ENCODE measurements around the gene CCDC3. TPM values are rescaled to one million over a fixed set of nuclear protein-coding genes. Genes with fewer than 3 reads are reported as not detected.

Gene CCDC3
- total and polyA plus RNA-seq, 8 donors: 0.60 to 4.7 (median 2.2) TPM

DNA sequence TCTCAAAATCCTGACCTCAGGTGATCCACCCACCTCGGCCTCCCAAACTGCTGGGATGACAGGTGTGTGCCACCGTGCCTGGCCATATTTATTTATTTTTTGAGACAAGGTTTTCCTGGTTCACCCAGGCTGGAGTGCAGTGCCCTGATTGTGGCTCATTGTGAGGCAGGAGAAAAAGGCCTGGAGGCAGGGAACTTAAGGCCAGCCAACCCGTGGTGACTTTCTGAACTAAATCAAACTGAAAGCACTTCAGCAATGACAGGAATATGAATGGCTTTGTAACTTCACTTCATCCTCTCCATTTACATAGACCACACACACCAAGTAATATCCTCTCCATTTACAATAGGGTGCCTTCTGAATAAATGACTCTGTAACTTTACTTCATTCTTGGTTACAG lies 124.4 kb downstream of the CCDC3 start:
- DNase-seq (no peak), ATAC-seq (no peak), FAIRE-seq (no peak)
- no peaks in the 10 kb centered on the region for H3K9me3 ChIP-seq
- no peak for TF ChIP-seq CTCF (IDR thresholded peaks at IDR 0.05)
- H3K4me3 ChIP-seq: no peak overlapping the region
- H3K36me3 ChIP-seq: no peaks in the 10 kb centered on the region
- intact Hi-C loops (cut with DNase I): no loop called here
- H3K27me3 ChIP-seq: no peaks in the 10 kb centered on the region
- H3K27ac ChIP-seq: no peak overlapping the region
- 74 to 88% methylated on average over 3 of the region's 3 CpGs for WGBS, 2 donors
- H3K4me1 ChIP-seq: no peaks in the 10 kb centered on the region

DNA sequence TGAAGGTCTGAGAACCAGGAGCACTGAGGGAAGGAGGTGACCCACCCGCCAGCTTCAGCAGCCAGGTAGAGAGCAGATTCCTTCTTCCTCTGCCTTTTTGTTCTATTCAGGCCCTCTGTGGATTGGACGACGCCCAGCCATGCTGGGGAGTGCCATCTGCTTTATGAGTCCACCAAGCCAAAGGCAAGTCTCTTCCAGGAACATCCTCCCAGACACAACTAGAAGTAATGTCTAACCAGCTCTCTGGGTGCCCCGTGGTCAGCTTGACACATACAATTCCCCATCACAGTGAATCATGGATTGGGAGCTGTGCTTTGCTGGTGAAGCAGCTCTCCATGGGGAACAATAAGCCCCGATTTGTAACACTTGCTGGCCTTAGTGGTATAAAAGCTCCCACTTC lies 125.2 kb downstream of the CCDC3 start:
- Histone ChIP-seq H3K4me1 (no peaks in the 10 kb centered on the region), H3K27ac (no peak overlapping the region), H3K27me3 (no peaks in the 10 kb centered on the region), H3K4me3 (no peak overlapping the region), H3K9me3 (no peaks in the 10 kb centered on the region), H3K36me3 (no peaks in the 10 kb centered on the region)
- FAIRE-seq (no peak), DNase-seq (no peak), ATAC-seq (no peak)
- 92 to 97% methylated on average over 5 of the region's 5 CpGs for WGBS, 2 donors
- intact Hi-C loops (cut with DNase I): no loop called here
- TF ChIP-seq CTCF (IDR thresholded peaks at IDR 0.05): no peak

DNA sequence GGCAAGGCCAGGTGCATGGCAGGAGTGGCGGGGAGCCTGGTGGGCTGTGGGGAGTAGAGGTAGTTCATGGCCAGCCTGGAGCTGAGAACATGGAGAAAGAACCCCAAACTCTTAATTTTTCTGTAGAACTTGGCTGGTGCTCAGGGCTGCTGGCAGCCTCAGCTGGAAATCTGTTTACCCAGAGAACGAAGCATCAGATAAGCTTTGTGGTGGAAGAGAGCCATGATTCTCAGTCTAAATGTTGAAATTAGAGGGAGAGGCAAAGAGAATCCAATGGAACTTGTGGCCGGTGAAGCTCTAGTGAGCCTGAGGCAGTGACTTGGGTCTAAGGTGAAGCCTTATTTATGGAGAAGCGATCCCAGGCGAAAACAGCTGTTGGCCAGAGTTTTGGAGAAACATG lies 126.4 kb downstream of the CCDC3 start:
- DNase-seq (peak in 1 of 6 donors; percentile 19), FAIRE-seq (no peak), ATAC-seq (peak; percentile 43 to 84 (median 64))
- intact Hi-C loops (cut with DNase I): no loop called here
- no peaks in the 10 kb centered on the region for H3K9me3 ChIP-seq
- no peak for TF ChIP-seq CTCF (IDR thresholded peaks at IDR 0.05)
- H3K4me3 ChIP-seq: no peak overlapping the region
- H3K36me3 ChIP-seq: no peaks in the 10 kb centered on the region
- no peak overlapping the region for H3K27ac ChIP-seq
- H3K27me3 ChIP-seq: no peaks in the 10 kb centered on the region
- 51 to 56% methylated on average over 5 of the region's 5 CpGs for WGBS, 2 donors
- no peaks in the 10 kb centered on the region for H3K4me1 ChIP-seq

DNA sequence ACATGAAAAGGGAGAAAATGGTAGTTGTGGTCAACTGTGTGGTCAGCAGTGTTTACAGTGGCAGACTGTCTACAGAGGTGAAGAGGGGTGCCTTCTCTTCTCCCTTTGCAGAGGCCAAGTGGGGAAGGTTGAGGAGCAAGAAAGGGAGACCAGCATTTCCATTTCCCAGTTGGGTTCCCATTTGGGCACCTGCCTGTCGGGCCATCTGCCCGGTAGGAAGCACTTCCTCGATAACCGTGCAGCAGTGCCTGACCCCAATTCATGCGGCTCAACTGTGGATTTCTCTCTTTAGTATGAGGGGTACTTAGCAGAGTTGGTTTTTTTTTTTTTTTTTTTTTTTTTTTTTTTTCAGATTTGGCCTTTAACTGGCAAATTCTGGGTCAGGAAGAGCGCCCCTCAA lies 127.0 kb downstream of the CCDC3 start:
- ATAC-seq (no peak), DNase-seq (no peak), FAIRE-seq (no peak)
- 95 to 98% methylated on average over 6 of the region's 6 CpGs for WGBS, 2 donors
- Histone ChIP-seq H3K9me3 (no peaks in the 10 kb centered on the region), H3K27me3 (no peaks in the 10 kb centered on the region), H3K4me3 (no peak overlapping the region), H3K36me3 (no peaks in the 10 kb centered on the region), H3K4me1 (no peaks in the 10 kb centered on the region), H3K27ac (no peak overlapping the region)
- intact Hi-C loops (cut with DNase I): no loop called here
- no peak for TF ChIP-seq CTCF (IDR thresholded peaks at IDR 0.05)

GRCh38 chr10:12873172-12873571 lies 128.3 kb downstream of the CCDC3 start:
- no peaks in the 10 kb centered on the region for H3K4me1 ChIP-seq
- ATAC-seq: no peak
- intact Hi-C loops (cut with DNase I): no loop called here

More at GRCh38 chr10:12873172-12873571, 128.3 kb downstream of the CCDC3 start:
- FAIRE-seq: no peak
- Histone ChIP-seq H3K27ac (no peak overlapping the region), H3K4me3 (no peak overlapping the region), H3K27me3 (no peaks in the 10 kb centered on the region), H3K36me3 (no peaks in the 10 kb centered on the region), H3K9me3 (no peaks in the 10 kb centered on the region)
- no peak for TF ChIP-seq CTCF (IDR thresholded peaks at IDR 0.05)
- WGBS, 2 donors: 38 to 39% methylated on average over 8 of the region's 8 CpGs
- DNase-seq: no peak
